K562 (cell line): ENCODE results near the gene P3H4. TPM values are rescaled to one million over a fixed set of nuclear protein-coding genes. Genes with fewer than 3 reads are reported as not detected.

Experiments
- AFF1 ChIP-seq, 2 experiments: fragments of 450-650 bp; IDR thresholded peaks; 2 replicates each; pipeline ENCODE4 v1.6.1; 2018; ENCODE audit warnings: mild to moderate bottlenecking in 2 of 2, low read depth in 1 of 2; ENCODE audit not compliant: partially characterized antibody in 2 of 2
- BRD9 ChIP-seq: fragments of 450-650 bp; IDR thresholded peaks from 2 replicates; pipeline ENCODE4 v1.6.1; 2018; ENCODE audit warnings: low read depth; ENCODE audit not compliant: partially characterized antibody
- CBFA2T3 ChIP-seq: fragments of 450-650 bp; IDR thresholded peaks from 2 replicates; pipeline ENCODE4 v1.6.1; 2017
- CC2D1A ChIP-seq: fragments of 450-650 bp; IDR thresholded peaks from 2 replicates; pipeline ENCODE4 v1.6.1; 2017; ENCODE audit warnings: mild to moderate bottlenecking
- FOXK2 ChIP-seq, 2 experiments: fragments of 450-650 bp; IDR thresholded peaks in 1 of 2; conservative IDR thresholded peaks in 1 of 2; 2 replicates each; pipeline ENCODE4 v1.6.1; 2016; ENCODE audit warnings: low read depth in 2 of 2, mild to moderate bottlenecking in 1 of 2
- HDAC2 ChIP-seq: fragments of 450-650 bp; IDR thresholded peaks from 2 replicates; pipeline ENCODE4 v1.6.1; 2016; ENCODE audit warnings: mild to moderate bottlenecking
- JUN ChIP-seq, 2 experiments: sonication (generic) in 1 of 2; formaldehyde crosslinking in 1 of 2; IDR thresholded peaks; 2 replicates each; pipeline versions ENCODE4 v1.6.1 to v1.8.0; 2012 to 2022; ENCODE audit warnings: borderline replicate concordance in 2 of 2, mild to moderate bottlenecking in 2 of 2, improper control_type of control experiment in 1 of 2, low read depth in 1 of 2, low read length in 1 of 2, missing genetic modification reagents in 1 of 2
- JUND ChIP-seq, 2 experiments: IDR thresholded peaks; 2 replicates in 1 of 2; 3 replicates in 1 of 2; pipeline ENCODE4 v1.6.1; 2011; ENCODE audit warnings: borderline replicate concordance in 2 of 2, low read depth in 2 of 2, low read length in 2 of 2, improper control_type of control experiment in 1 of 2, missing biosample characterization in 1 of 2, missing genetic modification characterization in 1 of 2, missing genetic modification reagents in 1 of 2
- MLLT1 ChIP-seq, 2 experiments: fragments of 450-650 bp; IDR thresholded peaks; 2 replicates each; pipeline ENCODE4 v1.6.1; 2016
- NFE2 ChIP-seq: IDR thresholded peaks from 2 replicates; pipeline ENCODE4 v1.6.1; 2014; ENCODE audit warnings: antibody characterized with exemption, low read depth
- RBM15 ChIP-seq: fragments of 200-400 bp; formaldehyde crosslinking; IDR thresholded peaks from 2 replicates; pipeline ENCODE4 v1.6.1; 2018; ENCODE audit warnings: mild to moderate bottlenecking, low read length, moderate library complexity; ENCODE audit not compliant: insufficient read depth
- RBM22 ChIP-seq: fragments of 200-400 bp; formaldehyde crosslinking; IDR thresholded peaks from 2 replicates; pipeline ENCODE4 v1.6.1; 2018; ENCODE audit warnings: low read length, low read depth; ENCODE audit not compliant: poor library complexity, severe bottlenecking
- RFX5 ChIP-seq: IDR thresholded peaks from 2 replicates; pipeline ENCODE4 v1.6.1; 2011; ENCODE audit warnings: low read depth, mild to moderate bottlenecking, improper control_type of control experiment, low read length
- SMARCC2 ChIP-seq: fragments of 450-650 bp; IDR thresholded peaks from 2 replicates; pipeline ENCODE4 v1.6.1; 2017; ENCODE audit warnings: antibody characterized with exemption, moderate library complexity, mild to moderate bottlenecking, low read depth
- SOX6 ChIP-seq: fragments of 450-650 bp; IDR thresholded peaks from 2 replicates; pipeline ENCODE4 v1.6.1; 2014; ENCODE audit warnings: mild to moderate bottlenecking
- ZFPM2 ChIP-seq: fragments of 250-450 bp; sonication (Bioruptor Pico); IDR thresholded peaks from 2 replicates; pipeline ENCODE4 v1.5.1; 2022; ENCODE audit warnings: mild to moderate bottlenecking
- polyA plus RNA-seq, 8 experiments: library from polyadenylated mRNA; depleted of rRNA in 4 of 8; stranded (reverse) in 5 of 8; unstranded in 3 of 8; fragments of >200 nt; fragmentation: Nextera tagmentation in 2 of 8; fragmentation: Illumina TruSeq in 1 of 8; extraction: Ambion mirVana in 2 of 8; extraction: Trizol in 1 of 8; gene quantifications; 2 replicates each; pipeline versions ENCODE4 v1.2.1 to v1.2.3, GENCODE V29; 2011 to 2014; ENCODE audit warnings: inconsistent platforms in 1 of 8, missing spikeins in 1 of 8
- total RNA-seq, 7 experiments: library from RNA; depleted of rRNA in 6 of 7; stranded (reverse); fragments of >200 nt in 6 of 7; fragmentation: Illumina TruSeq in 2 of 7; extraction: Trizol in 2 of 7; gene quantifications; 2 replicates each; pipeline versions ENCODE4 v1.2.1 to v1.2.3, GENCODE V29; 2011 to 2021; ENCODE audit warnings: low replicate concordance in 1 of 7
- TF ChIP-seq, protein P1 (sequence below): sonication (generic); formaldehyde crosslinking; IDR thresholded peaks from 2 replicates; pipeline ENCODE4 v1.8.0; 2022; ENCODE audit warnings: mild to moderate bottlenecking, missing genetic modification reagents

P3H4 gene
- total and polyA plus RNA-seq, 9 of the 15 experiments (the other 6 are each of a cell fraction or from before 2014, with no cell fraction given): 0.10 to 3.7 (median 1.0) TPM

DNA sequence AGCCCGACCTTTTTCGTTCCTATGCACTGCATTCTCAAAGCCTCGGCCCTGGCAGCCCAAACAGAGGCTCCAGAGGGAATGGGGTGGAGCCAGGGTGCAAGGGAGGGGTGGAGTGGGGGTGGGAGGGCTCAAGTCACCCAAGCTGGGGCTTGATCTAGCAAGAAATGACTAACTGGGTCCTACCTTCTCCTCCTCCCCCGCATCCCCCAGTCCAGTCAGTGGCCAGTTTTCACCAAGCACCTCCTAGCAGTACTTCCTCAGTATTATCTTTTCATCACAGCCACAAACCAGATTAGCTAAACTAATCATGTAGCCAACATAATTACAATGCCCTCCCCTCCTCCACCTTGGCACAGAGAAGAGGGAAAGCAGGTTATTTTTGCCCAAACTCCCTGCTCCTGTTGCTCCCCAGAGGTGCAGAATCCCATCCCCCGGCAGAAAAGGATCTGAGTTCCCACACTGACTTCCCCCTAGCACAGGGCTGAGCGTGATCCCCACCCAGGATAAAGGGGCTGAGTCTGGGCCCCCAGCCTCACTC, 27.5 kb downstream of the P3H4 start (continued):
- TF ChIP-seq, protein P1, sequence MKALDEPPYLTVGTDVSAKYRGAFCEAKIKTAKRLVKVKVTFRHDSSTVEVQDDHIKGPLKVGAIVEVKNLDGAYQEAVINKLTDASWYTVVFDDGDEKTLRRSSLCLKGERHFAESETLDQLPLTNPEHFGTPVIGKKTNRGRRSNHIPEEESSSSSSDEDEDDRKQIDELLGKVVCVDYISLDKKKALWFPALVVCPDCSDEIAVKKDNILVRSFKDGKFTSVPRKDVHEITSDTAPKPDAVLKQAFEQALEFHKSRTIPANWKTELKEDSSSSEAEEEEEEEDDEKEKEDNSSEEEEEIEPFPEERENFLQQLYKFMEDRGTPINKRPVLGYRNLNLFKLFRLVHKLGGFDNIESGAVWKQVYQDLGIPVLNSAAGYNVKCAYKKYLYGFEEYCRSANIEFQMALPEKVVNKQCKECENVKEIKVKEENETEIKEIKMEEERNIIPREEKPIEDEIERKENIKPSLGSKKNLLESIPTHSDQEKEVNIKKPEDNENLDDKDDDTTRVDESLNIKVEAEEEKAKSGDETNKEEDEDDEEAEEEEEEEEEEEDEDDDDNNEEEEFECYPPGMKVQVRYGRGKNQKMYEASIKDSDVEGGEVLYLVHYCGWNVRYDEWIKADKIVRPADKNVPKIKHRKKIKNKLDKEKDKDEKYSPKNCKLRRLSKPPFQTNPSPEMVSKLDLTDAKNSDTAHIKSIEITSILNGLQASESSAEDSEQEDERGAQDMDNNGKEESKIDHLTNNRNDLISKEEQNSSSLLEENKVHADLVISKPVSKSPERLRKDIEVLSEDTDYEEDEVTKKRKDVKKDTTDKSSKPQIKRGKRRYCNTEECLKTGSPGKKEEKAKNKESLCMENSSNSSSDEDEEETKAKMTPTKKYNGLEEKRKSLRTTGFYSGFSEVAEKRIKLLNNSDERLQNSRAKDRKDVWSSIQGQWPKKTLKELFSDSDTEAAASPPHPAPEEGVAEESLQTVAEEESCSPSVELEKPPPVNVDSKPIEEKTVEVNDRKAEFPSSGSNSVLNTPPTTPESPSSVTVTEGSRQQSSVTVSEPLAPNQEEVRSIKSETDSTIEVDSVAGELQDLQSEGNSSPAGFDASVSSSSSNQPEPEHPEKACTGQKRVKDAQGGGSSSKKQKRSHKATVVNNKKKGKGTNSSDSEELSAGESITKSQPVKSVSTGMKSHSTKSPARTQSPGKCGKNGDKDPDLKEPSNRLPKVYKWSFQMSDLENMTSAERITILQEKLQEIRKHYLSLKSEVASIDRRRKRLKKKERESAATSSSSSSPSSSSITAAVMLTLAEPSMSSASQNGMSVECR: no peak
- TF ChIP-seq ZFPM2 (CRISPR knock-in tag) (no peak), HDAC2 (peak; percentile 93), JUND (IDR thresholded peaks at IDR 0.05; ENCODE audit: borderline replicate concordance, low read depth, low read length) (peak; percentile 85), JUND (tag; IDR thresholded peaks at IDR 0.05; ENCODE audit: borderline replicate concordance, low read depth, low read length) (peak; percentile 80; the same call in 1 of the 3 replicates), NFE2 (peak; percentile 7; the same call in 1 of the 2 replicates), RBM22 (no peak), CBFA2T3 (peak; percentile 79), SMARCC2 (peak; percentile 73; the same call in 1 of the 2 replicates), BRD9 (peak; percentile 75), SOX6 (peak; percentile 84), MLLT1 (IDR thresholded peaks at IDR 0.05) (0 out of 4 replicates have a peak, but pooled peaks of 1 of the 2 experiments have one; percentile 23), FOXK2 (conservative IDR thresholded peaks at IDR 0.05 in 1 of 2, IDR thresholded peaks at IDR 0.05 in 1 of 2; ENCODE audit: low read depth in 2 of 2) (0 out of 4 replicates have a peak, but pooled peaks of 1 of the 2 experiments have one; percentile 32), CC2D1A (peak; percentile 30; the same call in 1 of the 2 replicates), JUN (IDR thresholded peaks at IDR 0.05; ENCODE audit: borderline replicate concordance, low read depth, low read length) (peak; percentile 69; the same call in 1 of the 2 replicates), JUN (CRISPR knock-in tag; IDR thresholded peaks at IDR 0.05; ENCODE audit: borderline replicate concordance) (no peak), RFX5 (no peak), RBM15 (no peak), AFF1 (IDR thresholded peaks at IDR 0.05; ENCODE audit: low read depth in 1 of 2, partially characterized antibody in 2 of 2) (peak; percentile 34 to 50)
